ENCODE measurements around the gene NLRC3. TPM values are rescaled to one million over a fixed set of nuclear protein-coding genes. Genes with fewer than 3 reads are reported as not detected.

NLRC3 gene
- total RNA-seq, 1 donor from 2014 or later = 0.12 TPM

DNA sequence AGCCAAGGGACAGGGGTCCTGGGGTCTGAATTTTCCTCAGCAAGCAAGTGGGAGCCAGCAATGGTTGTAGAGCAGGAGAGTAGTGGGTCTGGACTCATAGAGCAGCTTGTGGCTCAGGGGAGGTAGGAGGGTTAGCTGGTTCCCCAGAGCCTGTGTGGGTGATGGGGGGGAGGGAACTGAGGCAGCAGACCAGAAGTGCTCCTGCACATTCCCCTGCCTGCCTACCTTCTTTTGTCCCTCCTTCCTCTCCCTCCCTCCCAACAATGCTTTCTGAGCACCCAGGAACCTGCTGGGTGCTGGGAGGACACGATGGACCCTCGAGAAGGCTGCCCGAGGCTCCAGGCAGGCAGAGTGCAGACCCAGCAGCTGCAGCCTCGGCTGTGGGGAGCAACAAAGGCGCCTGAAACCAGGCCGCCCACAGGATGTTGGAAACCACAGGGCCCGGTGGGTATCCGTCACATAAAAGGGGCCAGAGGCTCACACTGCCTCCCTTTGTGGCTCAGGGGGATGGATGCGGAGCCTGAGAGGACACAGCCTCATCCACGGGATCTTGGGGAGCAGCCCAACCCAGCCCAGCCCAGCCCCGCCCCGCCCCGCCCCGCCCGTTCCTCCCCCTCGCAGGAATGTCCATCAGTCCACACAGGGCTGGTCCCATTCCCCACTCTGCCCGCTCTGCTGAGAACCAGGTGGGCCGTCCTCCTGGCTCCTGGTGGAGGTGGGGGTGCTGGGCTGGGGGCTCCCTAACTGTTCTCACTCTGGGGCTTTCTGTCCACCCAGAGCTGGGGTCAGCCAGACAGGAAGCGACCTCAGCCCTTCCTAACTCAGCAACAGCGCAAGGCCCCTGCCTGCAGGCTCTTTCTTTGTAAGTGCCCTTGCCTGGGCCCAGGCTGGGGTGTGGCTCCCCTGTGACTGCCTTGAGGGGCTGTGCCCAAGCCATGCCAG lies 1.7 kb upstream of the NLRC3 start:
- DNase-seq (ENCODE audit: low spot score) = no peak
- H3K4me3 Mint-ChIP-seq (ENCODE audit: unreplicated experiment) = no peak overlapping the region
- H3K4me1 Mint-ChIP-seq (ENCODE audit: low read depth) = peaks cover 12% of the 10 kb centered on the region
- no peaks in the 10 kb centered on the region for H3K27me3 Mint-ChIP-seq (ENCODE audit: low read depth)
- H3K9me3 Mint-ChIP-seq (ENCODE audit: low read depth) = no peaks in the 10 kb centered on the region
- peaks cover 2% of the 10 kb centered on the region for H3K36me3 Mint-ChIP-seq (ENCODE audit: low read depth)
- TF ChIP-seq, protein P1, sequence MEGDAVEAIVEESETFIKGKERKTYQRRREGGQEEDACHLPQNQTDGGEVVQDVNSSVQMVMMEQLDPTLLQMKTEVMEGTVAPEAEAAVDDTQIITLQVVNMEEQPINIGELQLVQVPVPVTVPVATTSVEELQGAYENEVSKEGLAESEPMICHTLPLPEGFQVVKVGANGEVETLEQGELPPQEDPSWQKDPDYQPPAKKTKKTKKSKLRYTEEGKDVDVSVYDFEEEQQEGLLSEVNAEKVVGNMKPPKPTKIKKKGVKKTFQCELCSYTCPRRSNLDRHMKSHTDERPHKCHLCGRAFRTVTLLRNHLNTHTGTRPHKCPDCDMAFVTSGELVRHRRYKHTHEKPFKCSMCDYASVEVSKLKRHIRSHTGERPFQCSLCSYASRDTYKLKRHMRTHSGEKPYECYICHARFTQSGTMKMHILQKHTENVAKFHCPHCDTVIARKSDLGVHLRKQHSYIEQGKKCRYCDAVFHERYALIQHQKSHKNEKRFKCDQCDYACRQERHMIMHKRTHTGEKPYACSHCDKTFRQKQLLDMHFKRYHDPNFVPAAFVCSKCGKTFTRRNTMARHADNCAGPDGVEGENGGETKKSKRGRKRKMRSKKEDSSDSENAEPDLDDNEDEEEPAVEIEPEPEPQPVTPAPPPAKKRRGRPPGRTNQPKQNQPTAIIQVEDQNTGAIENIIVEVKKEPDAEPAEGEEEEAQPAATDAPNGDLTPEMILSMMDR (IDR thresholded peaks at IDR 0.05) = no peak
- H3K27ac Mint-ChIP-seq (ENCODE audit: unreplicated experiment) = no peak overlapping the region

DNA sequence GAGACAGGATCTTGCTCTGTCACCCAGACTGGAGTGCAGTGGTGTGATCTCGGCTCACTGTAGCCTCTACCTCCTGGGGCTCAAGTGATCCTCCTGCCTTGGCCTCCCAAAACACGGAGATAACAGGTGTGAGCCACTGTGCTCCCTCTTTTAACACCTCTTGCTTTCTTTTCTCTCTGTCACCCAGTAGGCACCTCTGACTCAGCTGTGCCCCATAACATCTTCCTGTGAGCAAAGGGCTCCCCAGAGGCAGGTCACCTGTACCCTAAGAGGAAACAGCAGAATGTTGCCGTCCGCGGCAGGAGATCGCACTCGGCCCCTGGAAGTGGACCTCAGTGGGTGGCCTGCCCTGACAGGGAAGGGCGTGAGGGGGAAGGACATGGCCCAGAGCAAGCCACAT lies 918 bp upstream of the NLRC3 start:
- Mint-ChIP-seq H3K27ac (ENCODE audit: unreplicated experiment) (peak overlapping the region; percentile 17), H3K27me3 (ENCODE audit: low read depth) (no peaks in the 10 kb centered on the region), H3K4me3 (ENCODE audit: unreplicated experiment) (no peak overlapping the region), H3K36me3 (ENCODE audit: low read depth) (no peaks in the 10 kb centered on the region), H3K9me3 (ENCODE audit: low read depth) (no peaks in the 10 kb centered on the region), H3K4me1 (ENCODE audit: low read depth) (peaks cover 12% of the 10 kb centered on the region)
- DNase-seq (ENCODE audit: low spot score) = no peak
- TF ChIP-seq, protein P1 (IDR thresholded peaks at IDR 0.05) = no peak

DNA sequence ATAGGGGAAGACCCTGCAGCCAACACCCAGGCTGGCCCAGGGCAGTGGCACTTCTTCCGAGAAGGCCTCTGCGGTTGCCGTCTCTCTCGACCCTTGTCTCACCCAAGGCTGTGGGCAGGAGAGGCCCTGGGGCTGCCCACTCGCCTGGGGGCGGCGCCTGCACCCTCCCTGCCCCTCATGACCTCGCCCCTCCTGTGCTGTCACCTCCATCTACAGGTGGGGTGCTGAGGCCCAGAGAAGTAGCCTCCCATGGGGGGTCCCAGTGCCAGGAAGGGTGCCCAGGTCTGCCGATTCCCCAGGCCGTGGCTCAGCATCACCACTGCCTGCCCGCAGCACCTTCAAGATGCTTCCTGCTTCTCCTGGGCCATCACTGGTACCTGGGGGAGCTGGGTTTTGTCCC lies 992 bp downstream of the NLRC3 start:
- DNase-seq (ENCODE audit: low spot score) = no peak
- Mint-ChIP-seq H3K4me1 (ENCODE audit: low read depth) (peaks cover 12% of the 10 kb centered on the region), H3K27me3 (ENCODE audit: low read depth) (no peaks in the 10 kb centered on the region), H3K36me3 (ENCODE audit: low read depth) (no peaks in the 10 kb centered on the region), H3K9me3 (ENCODE audit: low read depth) (no peaks in the 10 kb centered on the region), H3K4me3 (ENCODE audit: unreplicated experiment) (no peak overlapping the region), H3K27ac (ENCODE audit: unreplicated experiment) (no peak overlapping the region)
- TF ChIP-seq, protein P1 (IDR thresholded peaks at IDR 0.05) = no peak

DNA sequence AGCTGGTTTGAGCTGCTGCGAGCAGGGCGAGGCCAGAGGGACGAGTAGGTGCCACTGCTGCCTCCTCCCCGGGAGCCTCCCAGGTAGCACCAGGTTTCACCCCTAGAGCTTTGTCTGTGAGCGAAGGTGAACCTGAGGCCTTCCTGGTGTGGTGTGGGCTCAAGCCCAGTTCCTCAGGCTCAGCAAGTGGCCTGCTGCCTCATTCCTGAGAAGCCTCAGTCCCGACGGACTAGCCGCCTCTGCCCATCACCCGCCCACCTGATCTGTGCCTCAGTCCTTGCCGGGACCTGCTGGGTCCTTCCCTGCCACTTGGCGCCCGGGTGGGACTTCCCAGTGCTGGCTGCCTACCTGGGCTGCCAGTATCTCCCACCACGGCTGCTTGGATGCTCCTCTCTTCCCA lies 1.7 kb downstream of the NLRC3 start:
- DNase-seq (ENCODE audit: low spot score) = no peak
- no peak overlapping the region for H3K4me3 Mint-ChIP-seq (ENCODE audit: unreplicated experiment)
- TF ChIP-seq, protein P1 (IDR thresholded peaks at IDR 0.05) = no peak
- peaks cover 9% of the 10 kb centered on the region for H3K4me1 Mint-ChIP-seq (ENCODE audit: low read depth)
- H3K27me3 Mint-ChIP-seq (ENCODE audit: low read depth) = no peaks in the 10 kb centered on the region
- H3K27ac Mint-ChIP-seq (ENCODE audit: unreplicated experiment) = no peak overlapping the region
- H3K36me3 Mint-ChIP-seq (ENCODE audit: low read depth) = peaks cover 2% of the 10 kb centered on the region
- peaks cover 4% of the 10 kb centered on the region for H3K9me3 Mint-ChIP-seq (ENCODE audit: low read depth)

DNA sequence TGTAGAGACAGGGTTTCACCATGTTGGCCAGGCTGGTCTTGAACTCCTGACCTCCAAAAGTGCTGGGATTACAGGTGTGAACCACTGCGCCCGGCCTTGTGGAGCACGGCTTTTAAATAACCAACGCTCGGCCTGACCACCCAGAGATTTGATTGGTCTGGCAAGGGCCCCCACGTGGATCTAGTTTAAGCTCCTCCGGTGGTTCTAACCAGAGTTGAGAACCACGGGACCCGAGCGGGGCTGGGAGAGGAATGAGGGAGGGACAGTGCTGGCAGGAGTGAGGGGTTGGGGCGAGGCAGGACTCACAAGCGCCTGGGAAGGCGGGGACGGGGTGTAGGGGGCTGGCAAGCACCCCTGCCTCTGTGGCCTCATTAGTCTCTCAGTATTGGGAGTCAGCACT lies 3.0 kb downstream of the NLRC3 start:
- Mint-ChIP-seq H3K27me3 (ENCODE audit: low read depth) (no peaks in the 10 kb centered on the region), H3K9me3 (ENCODE audit: low read depth) (peaks cover 8% of the 10 kb centered on the region), H3K4me3 (ENCODE audit: unreplicated experiment) (no peak overlapping the region), H3K27ac (ENCODE audit: unreplicated experiment) (no peak overlapping the region), H3K36me3 (ENCODE audit: low read depth) (peaks cover 5% of the 10 kb centered on the region), H3K4me1 (ENCODE audit: low read depth) (peaks cover 1% of the 10 kb centered on the region)
- TF ChIP-seq, protein P1 (IDR thresholded peaks at IDR 0.05) = no peak
- no peak for DNase-seq (ENCODE audit: low spot score)
